GM18873 (cell line): ENCODE measurements around the gene PLA2G15.
"Not testable (repeated sequence)": the region's sequence is repeated elsewhere in the genome, so short reads cannot be mapped to it uniquely, and the experiment has no call there.

Experiments
- ATAC-seq: cut with Tn5 transposase; IDR thresholded peaks from one replicate; pipeline ENCODE4 v1.9.1; 2021; ENCODE audit warnings: mild to moderate bottlenecking, moderate library complexity, moderate number of reproducible peaks; ENCODE audit not compliant: unreplicated experiment, low FRiP score

PLA2G15 gene

DNA sequence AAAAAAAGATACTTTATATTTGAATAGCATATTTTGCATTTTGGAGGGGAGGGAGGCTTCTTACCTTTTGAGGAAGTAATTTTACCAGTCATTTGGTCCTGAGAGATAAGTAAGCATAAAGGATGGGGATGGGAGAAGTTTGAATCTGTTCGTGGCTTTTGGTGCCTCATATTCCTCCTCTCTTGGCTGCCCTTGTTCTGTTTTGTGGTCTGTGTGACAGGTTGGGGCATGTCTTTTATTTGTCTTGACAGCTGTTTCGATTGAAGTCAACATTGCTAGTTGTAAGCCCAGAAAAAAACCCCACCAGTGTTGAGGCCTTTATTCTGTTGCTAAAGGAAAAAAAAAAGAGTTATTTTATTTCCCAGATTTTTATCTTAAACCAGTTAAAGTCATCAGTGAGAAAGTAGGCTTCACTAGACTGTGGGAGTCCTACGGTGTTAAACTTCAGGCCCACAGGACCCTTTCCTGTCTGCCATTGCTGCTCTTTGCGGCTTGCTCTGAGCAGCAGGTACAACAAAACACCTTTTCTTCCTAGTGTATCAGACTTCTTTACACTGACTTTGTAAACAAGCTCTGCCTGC lies 30.5 kb downstream of the PLA2G15 start:
- ATAC-seq = no peak

- ATAC-seq = no peak
Measured at GRCh38 chr16:68276223-68276622, 31.1 kb downstream of the PLA2G15 start.

DNA sequence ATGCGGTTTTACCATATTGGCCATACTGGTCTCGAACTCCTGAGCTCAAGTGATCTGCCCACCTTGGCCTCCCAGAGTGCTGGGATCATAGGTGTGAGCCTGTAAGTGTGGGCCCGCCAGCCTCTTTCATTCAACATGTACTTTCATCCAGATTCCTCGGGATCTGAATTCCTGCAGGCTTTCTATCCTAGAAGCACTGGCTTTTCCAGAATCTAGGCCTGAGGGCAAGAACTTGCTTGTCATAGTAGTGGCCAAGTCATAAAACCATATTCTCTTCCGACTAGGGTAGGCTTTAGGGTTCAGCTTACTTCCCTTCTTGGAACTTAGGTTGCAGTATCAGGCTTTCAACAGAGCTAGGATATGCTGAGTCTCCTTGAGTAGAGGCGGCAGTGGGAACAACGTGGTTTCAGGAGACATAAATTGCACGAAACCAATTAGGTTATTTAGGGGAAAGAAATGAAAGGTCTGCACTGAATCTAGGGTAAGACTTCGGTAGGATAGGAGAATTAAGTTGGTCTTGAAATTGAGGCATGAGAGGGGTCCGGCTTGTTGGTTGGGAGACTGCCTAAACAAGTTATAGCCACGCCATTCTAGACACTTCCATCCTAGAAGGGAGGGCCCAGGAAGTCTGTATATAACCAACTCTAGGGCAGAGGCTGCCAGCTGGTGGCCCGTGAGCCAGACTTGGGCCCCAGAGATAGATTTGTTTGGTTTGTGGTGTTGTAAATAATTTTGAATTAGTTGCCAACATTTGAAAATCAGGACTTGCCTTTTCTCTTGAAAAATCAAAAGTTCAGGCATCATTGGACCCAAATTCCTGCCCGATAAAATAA lies 34.8 kb downstream of the PLA2G15 start:
- ATAC-seq = no peak

GRCh38 chr16:68281368-68282063 lies 36.3 kb downstream of the PLA2G15 start:
- ATAC-seq = no peak

DNA sequence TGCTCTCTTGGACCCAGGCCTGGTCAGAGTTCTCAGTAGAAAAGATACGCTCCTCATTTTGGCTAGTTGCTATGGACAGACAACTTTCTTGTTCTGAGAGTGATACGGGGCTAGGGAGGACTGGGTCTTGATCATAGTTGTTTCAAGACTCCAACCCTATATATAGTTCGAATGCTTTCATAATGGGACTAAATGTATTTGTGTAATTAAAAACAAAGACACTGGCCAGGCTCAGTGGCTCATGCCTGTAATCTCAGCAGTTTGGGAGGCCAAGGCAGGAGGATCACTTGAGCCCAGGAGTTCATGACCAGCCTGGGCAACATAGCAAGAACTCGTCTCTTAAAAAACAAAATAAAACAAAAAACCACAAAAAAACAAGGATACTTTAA lies 36.9 kb downstream of the PLA2G15 start:
- no peak for ATAC-seq

DNA sequence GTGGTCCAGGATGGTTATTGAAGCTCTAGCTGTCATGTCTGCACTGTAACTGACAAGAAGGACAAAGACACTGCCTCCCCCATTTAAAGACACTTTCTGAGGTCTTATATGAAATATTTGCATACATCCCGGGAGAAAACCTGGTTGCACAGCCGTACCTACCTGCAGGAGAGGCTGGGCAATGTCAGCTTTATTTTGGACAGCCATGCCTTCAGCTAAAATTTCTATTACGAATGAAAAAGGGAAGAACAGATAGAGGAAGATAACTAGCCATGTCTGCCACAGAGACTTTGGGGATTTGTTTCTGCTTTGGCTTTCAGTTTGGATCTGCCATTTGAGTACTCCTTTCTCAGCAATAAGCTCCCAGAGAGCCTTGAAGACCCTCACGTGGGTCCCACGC lies 38.2 kb downstream of the PLA2G15 start:
- ATAC-seq = no peak

DNA sequence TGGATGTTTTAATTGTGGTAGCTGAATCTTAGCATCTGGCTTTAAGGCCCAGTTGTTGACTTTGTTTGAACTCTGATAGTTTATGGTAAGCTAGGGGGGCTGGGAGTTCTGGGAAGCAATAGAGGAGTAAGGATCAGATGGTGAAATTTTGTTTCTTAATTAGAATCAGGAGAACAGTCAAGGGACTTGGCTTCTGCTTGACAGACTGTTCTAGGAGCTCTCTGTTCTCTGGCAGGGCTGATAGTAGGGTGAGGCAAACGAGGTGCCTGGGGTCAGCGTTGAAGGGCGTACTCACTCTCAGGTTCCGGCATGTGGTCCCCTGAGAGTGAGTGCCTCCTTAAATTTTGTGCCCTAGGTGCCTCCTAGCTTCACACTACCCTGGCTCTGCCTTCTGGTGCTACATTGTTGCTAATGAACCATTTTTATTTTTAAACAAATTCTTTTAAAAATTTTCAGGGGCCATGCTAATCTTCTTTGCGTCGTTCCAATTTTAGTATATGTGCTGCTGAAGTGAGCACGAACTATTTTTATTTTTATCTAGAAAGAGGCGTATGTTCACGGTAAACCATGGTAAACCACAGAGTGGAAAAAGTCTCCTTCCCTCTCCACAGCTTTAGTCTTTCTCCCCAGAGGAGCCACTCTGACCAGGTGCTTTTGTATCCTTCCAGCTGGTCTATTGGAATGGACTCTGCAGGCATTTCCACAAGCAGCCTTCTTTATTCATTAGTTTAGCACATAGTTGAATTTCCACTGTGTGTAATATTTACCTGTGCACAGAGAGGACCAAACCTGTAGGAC lies 38.8 kb downstream of the PLA2G15 start:
- no peak for ATAC-seq

DNA sequence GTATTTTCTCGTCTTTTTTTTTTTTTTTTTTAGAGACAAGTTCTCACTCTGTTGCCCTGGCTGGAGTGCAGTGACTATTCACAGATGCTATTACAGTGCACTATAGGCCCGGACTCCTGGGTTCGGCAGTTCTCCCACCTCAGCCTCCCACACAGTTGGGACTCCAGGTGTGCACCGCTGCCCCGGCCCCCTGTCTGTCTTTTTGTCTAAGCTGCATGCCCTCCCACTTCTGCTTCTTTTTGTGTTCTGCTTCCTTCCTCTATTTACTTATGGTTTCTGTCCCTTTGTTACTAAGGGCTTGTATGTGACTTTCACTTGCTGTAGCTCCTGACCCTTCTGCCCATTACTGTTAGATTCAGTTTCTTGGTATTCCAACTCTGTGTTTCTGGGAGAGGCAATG lies 39.7 kb downstream of the PLA2G15 start:
- no peak for ATAC-seq

GRCh38 chr16:68285683-68286082 lies 40.5 kb downstream of the PLA2G15 start:
- no peak for ATAC-seq

DNA sequence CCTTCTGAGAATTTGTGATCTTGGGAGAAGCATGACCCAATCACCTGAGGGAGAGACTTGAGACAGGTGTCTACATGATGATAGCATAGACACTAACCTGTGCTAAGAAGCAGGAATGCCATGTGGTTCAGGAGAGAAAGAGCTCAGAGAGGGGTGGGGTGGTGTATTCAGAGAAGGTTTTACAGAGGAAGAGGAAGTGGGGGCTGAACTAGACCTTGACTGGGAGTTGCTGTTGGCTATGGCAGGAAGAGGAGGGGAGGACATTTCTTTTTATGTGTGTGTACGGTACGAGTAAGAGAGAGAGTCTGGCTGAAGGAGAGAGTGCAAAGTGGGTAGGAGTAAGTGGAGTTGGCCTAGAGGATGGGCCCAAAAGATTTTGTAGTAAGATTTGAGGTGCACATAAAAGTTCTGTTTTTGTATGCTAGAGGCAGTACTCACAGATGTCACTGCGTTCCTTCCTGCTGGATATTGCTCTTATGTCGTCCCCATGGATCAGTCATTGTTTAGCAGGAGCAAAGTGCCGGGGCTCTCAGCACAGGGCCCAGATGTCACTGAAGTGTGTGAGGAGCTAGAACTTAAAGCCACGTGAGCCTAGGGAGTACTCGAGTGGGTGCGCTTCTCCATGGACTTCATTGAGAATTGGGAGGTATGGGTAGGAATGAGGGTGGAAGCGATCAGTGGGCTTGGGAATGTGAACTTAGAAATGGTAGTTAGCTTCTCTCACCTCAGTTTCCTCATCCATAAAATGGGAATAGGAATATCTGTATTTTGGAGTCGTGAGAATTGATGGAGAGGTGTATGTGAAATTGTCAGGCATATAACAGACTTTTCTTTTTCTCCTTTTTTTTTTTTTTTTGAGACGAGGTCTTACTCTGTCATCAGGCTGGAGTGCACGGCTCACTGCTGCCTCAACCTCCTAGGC lies 41.2 kb downstream of the PLA2G15 start:
- no peak for ATAC-seq

DNA sequence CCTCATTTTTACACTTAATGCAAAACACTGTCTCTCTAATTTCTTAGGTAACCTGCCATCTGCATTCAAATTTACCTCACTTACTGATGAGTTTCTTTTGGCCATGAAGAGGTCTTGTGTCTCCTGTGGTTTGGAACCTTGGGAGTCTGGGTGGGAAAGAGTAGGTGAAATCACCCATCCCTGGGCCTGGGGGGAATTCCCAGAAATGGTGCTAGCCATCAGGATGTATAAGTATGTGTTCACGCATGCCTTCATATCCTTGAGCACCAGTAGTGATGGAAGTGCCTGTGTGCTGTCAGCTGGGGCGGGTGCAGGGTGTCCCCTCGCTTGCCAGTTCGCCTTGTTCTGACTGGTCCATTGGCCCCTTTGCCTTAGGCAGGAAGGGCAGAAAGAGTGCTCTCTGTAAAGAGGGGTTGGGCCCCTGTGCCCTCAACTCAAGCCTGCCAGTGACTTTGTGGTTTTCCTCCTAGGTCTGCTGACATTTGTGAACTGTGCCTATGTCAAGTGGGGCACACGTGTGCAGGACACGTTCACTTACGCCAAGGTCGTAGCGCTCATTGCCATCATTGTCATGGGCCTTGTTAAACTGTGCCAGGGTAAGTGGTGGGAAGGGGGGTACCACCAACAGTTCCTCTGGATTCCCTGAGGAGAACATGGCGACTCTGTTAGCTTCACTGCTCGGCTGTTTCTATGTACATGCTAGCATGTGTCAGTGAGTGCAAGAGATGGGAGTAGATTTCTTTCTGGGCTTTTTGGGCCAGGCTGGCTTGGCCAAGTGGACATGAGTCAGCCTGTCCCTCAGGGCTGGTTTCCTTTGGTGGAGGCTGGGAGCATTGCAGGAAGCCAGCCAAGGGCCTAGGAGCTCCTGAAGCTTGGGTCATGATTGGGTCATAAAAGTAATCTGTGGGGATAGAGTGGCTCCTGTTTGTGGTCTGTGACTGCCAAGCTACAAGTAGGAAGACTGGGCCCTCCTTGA lies 42.4 kb downstream of the PLA2G15 start:
- no peak for ATAC-seq

DNA sequence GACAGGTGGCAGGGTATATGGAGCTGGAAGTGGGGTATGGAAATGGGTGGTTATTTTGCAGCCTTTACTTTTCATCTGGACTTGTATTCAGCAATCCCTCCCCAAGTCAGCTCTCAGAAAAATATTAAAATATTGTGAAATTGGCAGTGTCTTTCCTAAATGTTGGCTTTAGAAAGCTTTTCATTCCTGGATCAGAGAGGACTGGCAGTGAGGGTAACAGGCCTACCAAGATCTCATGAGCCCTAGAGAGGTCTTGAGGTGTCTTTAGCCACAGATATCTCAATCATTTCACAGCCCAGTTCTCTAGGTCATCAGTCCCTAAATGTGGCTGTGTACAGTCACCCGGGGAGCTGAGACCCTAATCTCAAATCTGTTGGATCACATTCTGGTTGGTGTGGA lies 43.1 kb downstream of the PLA2G15 start:
- ATAC-seq = no peak

GRCh38 chr16:68288796-68289195 lies 43.6 kb downstream of the PLA2G15 start:
- ATAC-seq = not testable (repeated sequence)

GRCh38 chr16:68289202-68289601 lies 44.0 kb downstream of the PLA2G15 start:
- ATAC-seq = no peak

DNA sequence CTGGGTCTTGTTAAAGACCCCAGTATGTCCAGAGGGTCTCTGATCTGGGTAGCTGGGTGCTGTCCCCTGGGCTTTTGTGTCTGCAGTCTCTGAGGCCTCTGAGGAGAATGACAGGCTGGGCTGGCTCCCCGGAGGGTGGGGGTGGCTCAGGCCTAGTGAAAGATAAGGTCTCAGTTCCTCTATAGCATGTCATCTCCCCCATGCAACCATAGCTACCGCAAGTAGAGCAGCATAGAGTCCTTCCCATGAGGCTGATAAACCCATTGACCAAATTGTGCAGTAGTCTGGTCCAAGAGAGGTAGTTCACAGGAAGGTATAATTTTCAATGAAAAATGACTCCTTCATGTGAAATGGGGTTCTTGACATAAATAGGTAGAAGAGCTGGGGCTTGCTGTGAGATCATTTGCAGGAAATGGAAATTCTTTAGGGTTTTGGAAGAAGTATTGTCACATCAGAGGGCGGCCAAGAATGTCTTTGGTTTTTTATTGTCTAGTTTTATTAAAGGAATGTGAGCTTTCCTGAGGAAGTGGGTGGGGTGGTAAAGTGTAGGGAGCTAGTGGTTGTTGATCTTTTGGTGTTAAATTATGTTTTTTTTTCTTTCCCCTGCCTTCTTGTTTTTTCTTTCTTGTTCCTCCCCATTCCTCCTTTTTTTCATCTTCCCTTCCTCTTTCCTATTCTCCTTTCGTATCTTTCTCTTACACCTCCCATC lies 44.6 kb downstream of the PLA2G15 start:
- ATAC-seq = no peak

GRCh38 chr16:68290450-68290849 lies 45.3 kb downstream of the PLA2G15 start:
- ATAC-seq = no peak

GRCh38 chr16:68291227-68291626 lies 46.1 kb downstream of the PLA2G15 start:
- no peak for ATAC-seq

DNA sequence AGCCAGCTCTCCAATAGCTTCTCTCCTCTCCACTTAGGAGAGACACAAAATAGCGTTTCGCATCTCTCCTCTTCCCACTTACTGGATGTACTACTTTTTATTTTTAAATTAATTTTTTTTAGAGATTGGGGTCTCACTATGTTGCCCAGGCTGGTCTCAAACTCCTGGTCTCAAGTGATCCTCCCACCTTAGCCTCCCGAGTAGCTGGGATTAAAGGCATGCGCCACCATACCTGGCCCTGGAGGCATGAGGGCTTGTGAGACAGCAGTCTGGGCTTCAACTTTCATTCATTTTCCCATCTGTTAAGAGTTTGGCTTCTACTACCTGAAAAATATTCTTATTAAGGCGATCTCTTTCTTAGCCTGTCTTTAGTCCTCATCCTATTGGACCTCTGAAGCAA lies 47.3 kb downstream of the PLA2G15 start:
- ATAC-seq = no peak
